Mammary epithelial cell (primary cell): Measurements from ENCODE around the gene ENO4.

ENCODE experiments used
- CTCF ChIP-seq, 2 donors: IDR thresholded peaks in 1 of 2; conservative IDR thresholded peaks in 1 of 2; 2 replicates each; pipeline ENCODE4 v1.5.1; 2011 to 2012; ENCODE audit warnings: inconsistent platforms in 2 of 2, low read length in 2 of 2, mild to moderate bottlenecking in 2 of 2, control low read depth in 1 of 2, low read depth in 1 of 2; ENCODE audit not compliant: insufficient read depth in 1 of 2; ENCODE audit errors: extremely low read depth in 1 of 2
- EZH2 ChIP-seq: IDR thresholded peaks from 2 replicates; pipeline ENCODE4 v1.6.1; 2012; ENCODE audit warnings: low read length, inconsistent platforms, borderline replicate concordance

GRCh38 chr10:116931806-116932205, 82.5 kb downstream of the ENO4 start:
- TF ChIP-seq CTCF (conservative IDR thresholded peaks at IDR 0.05 in 1 of 2, IDR thresholded peaks at IDR 0.05 in 1 of 2; ENCODE audit: extremely low read depth in 1 of 2, insufficient read depth in 1 of 2, low read depth in 1 of 2, low read length in 2 of 2) (no peak), EZH2 (no peak)
